ENCODE measurements around the gene TCFL5.

The TCFL5 gene

GRCh38 chr20:62793757-62794006 is 67.9 kb downstream of the TCFL5 start:
- H3K4me3 ChIP-seq (ENCODE audit: low read depth, low read length), result no peak overlapping the region
- TF ChIP-seq POLR2A (IDR thresholded peaks at IDR 0.05; ENCODE audit: extremely low read depth, insufficient read length) (no peak), MAX (IDR thresholded peaks at IDR 0.05; ENCODE audit: low read depth, low read length) (no peak), CTCF (IDR thresholded peaks at IDR 0.05; ENCODE audit: low read depth, low read length) (peak; percentile 11), MYC (IDR thresholded peaks at IDR 0.05; ENCODE audit: low read depth, low read length) (no peak)
- peak; percentile 42 for DNase-seq (ENCODE audit: low read depth)

- TF ChIP-seq POLR2A (IDR thresholded peaks at IDR 0.05; ENCODE audit: extremely low read depth, insufficient read length) (no peak), MAX (IDR thresholded peaks at IDR 0.05; ENCODE audit: low read depth, low read length) (no peak), MYC (IDR thresholded peaks at IDR 0.05; ENCODE audit: low read depth, low read length) (no peak), CTCF (IDR thresholded peaks at IDR 0.05; ENCODE audit: low read depth, low read length) (no peak)
- DNase-seq (ENCODE audit: low read depth), result no peak
- no peak overlapping the region for H3K4me3 ChIP-seq (ENCODE audit: low read depth, low read length)
Measured at GRCh38 chr20:62792940-62793756, 68.5 kb downstream of the TCFL5 start.

- TF ChIP-seq MYC (IDR thresholded peaks at IDR 0.05; ENCODE audit: low read depth, low read length) (no peak), MAX (IDR thresholded peaks at IDR 0.05; ENCODE audit: low read depth, low read length) (no peak), POLR2A (IDR thresholded peaks at IDR 0.05; ENCODE audit: extremely low read depth, insufficient read length) (no peak), CTCF (IDR thresholded peaks at IDR 0.05; ENCODE audit: low read depth, low read length) (no peak)
- DNase-seq (ENCODE audit: low read depth), result no peak
- no peak overlapping the region for H3K4me3 ChIP-seq (ENCODE audit: low read depth, low read length)
Measured at GRCh38 chr20:62792182-62792939, 69.3 kb downstream of the TCFL5 start.

GRCh38 chr20:62791301-62792181 is 70.1 kb downstream of the TCFL5 start:
- peak; percentile 96 for DNase-seq (ENCODE audit: low read depth)
- no peak overlapping the region for H3K4me3 ChIP-seq (ENCODE audit: low read depth, low read length)
- peak; percentile 93 for TF ChIP-seq MYC (IDR thresholded peaks at IDR 0.05; ENCODE audit: low read depth, low read length)
- TF ChIP-seq MAX (IDR thresholded peaks at IDR 0.05; ENCODE audit: low read depth, low read length), result peak; percentile 91
- TF ChIP-seq POLR2A (IDR thresholded peaks at IDR 0.05; ENCODE audit: extremely low read depth, insufficient read length), result no peak
- peak; percentile 99 for TF ChIP-seq CTCF (IDR thresholded peaks at IDR 0.05; ENCODE audit: low read depth, low read length)
